Omental fat pad (tissue), 4 donors: Measurements from ENCODE around the gene FOXJ1. TPM values are rescaled to one million over a fixed set of nuclear protein-coding genes. Genes with fewer than 3 reads are reported as not detected.

Experiments
- ATAC-seq: fragments of 150-250 bp; one replicate; pipeline ENCODE4 v1.9.1; 2016; ENCODE audit warnings: mild to moderate bottlenecking, moderate library complexity; ENCODE audit not compliant: low FRiP score
- DNase-seq: peaks from one replicate; pipeline ENCODE4 v3.0.0-alpha.2; 2019; ENCODE audit warnings: low spot score
- CTCF ChIP-seq, 3 donors: fragments of 450-650 bp; IDR thresholded peaks; one replicate each; pipeline ENCODE4 v1.5.1; 2016 to 2017; ENCODE audit warnings: antibody characterized with exemption in 3 of 3, mild to moderate bottlenecking in 3 of 3, moderate library complexity in 2 of 3
- total RNA-seq, 4 donors: library from RNA; depleted of rRNA; stranded (reverse); fragments of >200 nt; gene quantifications; one replicate each; pipeline ENCODE4 v1.1.0, GENCODE V29; 2016

Gene FOXJ1
- total RNA-seq, 4 donors from 2014 or later, result 0.46 TPM; not detected in 3

GRCh38 chr17:76107509-76107908 lies 33.5 kb downstream of the FOXJ1 start:
- TF ChIP-seq CTCF (IDR thresholded peaks at IDR 0.05), result no peak
- DNase-seq, result no peak
- ATAC-seq, result no peak

- DNase-seq (no peak), ATAC-seq (no peak)
- TF ChIP-seq CTCF (IDR thresholded peaks at IDR 0.05), result no peak
These were observed 34.3 kb downstream of the FOXJ1 start for GRCh38 chr17:76106703-76107102.

- ATAC-seq (no peak), DNase-seq (no peak)
These were observed 36.2 kb downstream of the FOXJ1 start for GRCh38 chr17:76104896-76105231.

GRCh38 chr17:76104140-76104895 lies 36.7 kb downstream of the FOXJ1 start:
- no peak for TF ChIP-seq CTCF (IDR thresholded peaks at IDR 0.05)
- ATAC-seq (no peak), DNase-seq (no peak)

More at GRCh38 chr17:76104896-76105231, 36.2 kb downstream of the FOXJ1 start:
- no peak for TF ChIP-seq CTCF (IDR thresholded peaks at IDR 0.05)

GRCh38 chr17:76103274-76104139 lies 37.5 kb downstream of the FOXJ1 start, which contains the start of gene EXOC7:
EXOC7 (minus strand) TSS chr17:76103787; CDS start chr17:76103692, 95 bp downstream.
- ATAC-seq (peak; percentile 89), DNase-seq (peak; percentile 77)
- TF ChIP-seq CTCF (IDR thresholded peaks at IDR 0.05), result no peak

GRCh38 chr17:76102944-76103273 lies 38.1 kb downstream of the FOXJ1 start:
- DNase-seq (no peak), ATAC-seq (peak; percentile 8)
- no peak for TF ChIP-seq CTCF (IDR thresholded peaks at IDR 0.05)
